ENCODE results near the gene RXRA.

Gene RXRA

GRCh38 chr9:134477927-134478326 is 151.7 kb downstream of the RXRA start:
- no peak for TF ChIP-seq REST (IDR thresholded peaks at IDR 0.05; ENCODE audit: insufficient read depth in 1 of 2, low read depth in 2 of 2, low read length in 2 of 2)
- TF ChIP-seq FOXP2 (optimal IDR thresholded peaks at IDR 0.05; ENCODE audit: borderline replicate concordance, extremely low read depth, extremely low read length, insufficient read depth): no peak
- no peak for TF ChIP-seq SIN3A (IDR thresholded peaks at IDR 0.05; ENCODE audit: borderline replicate concordance, insufficient read depth, low read length)
- no peak for TF ChIP-seq TAF1 (IDR thresholded peaks at IDR 0.05; ENCODE audit: borderline replicate concordance, insufficient read depth, low read length)
- TF ChIP-seq POLR2AphosphoS5 (IDR thresholded peaks at IDR 0.05; ENCODE audit: low read depth, low read length): no peak

- TF ChIP-seq POLR2AphosphoS5 (IDR thresholded peaks at IDR 0.05; ENCODE audit: low read depth, low read length): no peak
- no peak for TF ChIP-seq SIN3A (IDR thresholded peaks at IDR 0.05; ENCODE audit: borderline replicate concordance, insufficient read depth, low read length)
- TF ChIP-seq TAF1 (IDR thresholded peaks at IDR 0.05; ENCODE audit: borderline replicate concordance, insufficient read depth, low read length): no peak
- TF ChIP-seq REST (IDR thresholded peaks at IDR 0.05; ENCODE audit: insufficient read depth in 1 of 2, low read depth in 2 of 2, low read length in 2 of 2): no peak
- TF ChIP-seq FOXP2 (optimal IDR thresholded peaks at IDR 0.05; ENCODE audit: borderline replicate concordance, extremely low read depth, extremely low read length, insufficient read depth): no peak
Measured at GRCh38 chr9:134481762-134482161, 155.5 kb downstream of the RXRA start.

GRCh38 chr9:134482226-134482625 is 156.0 kb downstream of the RXRA start:
- no peak for TF ChIP-seq POLR2AphosphoS5 (IDR thresholded peaks at IDR 0.05; ENCODE audit: low read depth, low read length)
- TF ChIP-seq TAF1 (IDR thresholded peaks at IDR 0.05; ENCODE audit: borderline replicate concordance, insufficient read depth, low read length): no peak
- TF ChIP-seq REST (IDR thresholded peaks at IDR 0.05; ENCODE audit: insufficient read depth in 1 of 2, low read depth in 2 of 2, low read length in 2 of 2): no peak
- no peak for TF ChIP-seq SIN3A (IDR thresholded peaks at IDR 0.05; ENCODE audit: borderline replicate concordance, insufficient read depth, low read length)
- no peak for TF ChIP-seq FOXP2 (optimal IDR thresholded peaks at IDR 0.05; ENCODE audit: borderline replicate concordance, extremely low read depth, extremely low read length, insufficient read depth)

GRCh38 chr9:134483361-134484184 is 157.3 kb downstream of the RXRA start:
- no peak for TF ChIP-seq SIN3A (IDR thresholded peaks at IDR 0.05; ENCODE audit: borderline replicate concordance, insufficient read depth, low read length)
- no peak for TF ChIP-seq TAF1 (IDR thresholded peaks at IDR 0.05; ENCODE audit: borderline replicate concordance, insufficient read depth, low read length)
- no peak for TF ChIP-seq FOXP2 (optimal IDR thresholded peaks at IDR 0.05; ENCODE audit: borderline replicate concordance, extremely low read depth, extremely low read length, insufficient read depth)
- no peak for TF ChIP-seq POLR2AphosphoS5 (IDR thresholded peaks at IDR 0.05; ENCODE audit: low read depth, low read length)
- TF ChIP-seq REST (IDR thresholded peaks at IDR 0.05; ENCODE audit: insufficient read depth in 1 of 2, low read depth in 2 of 2, low read length in 2 of 2): no peak
